Stimulated activated CD8-positive, alpha-beta memory T cell treated with anti-CD3 and anti-CD28 coated beads, Interleukin-2, amount 100 ng/mL, for 48 hours (primary cell): ENCODE measurements around the gene ARSB.

Experiments
- DNase-seq, 2 donors: peaks; one replicate each; pipeline ENCODE4 v3.0.0-alpha.2; 2020; ENCODE audit warnings: low read depth in 2 of 2

ARSB gene

DNA sequence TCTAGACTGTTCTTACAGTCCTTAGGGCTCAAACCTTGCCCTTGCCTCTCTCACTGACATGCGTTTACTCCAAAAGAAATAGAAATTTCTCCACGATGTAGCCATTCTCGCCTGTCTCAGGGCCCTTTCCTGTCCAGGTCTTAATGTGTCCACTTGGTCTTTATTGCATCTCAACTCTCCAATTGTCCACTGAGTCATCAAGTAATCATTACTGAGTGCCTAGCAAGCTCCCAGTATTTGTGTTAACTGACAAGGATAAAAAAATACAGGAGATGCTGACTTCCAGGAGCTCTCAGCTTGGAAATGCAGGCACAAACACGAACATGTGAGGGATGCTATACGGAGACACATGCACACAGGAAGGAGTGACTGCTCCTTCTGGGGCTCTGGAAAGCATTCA is 147.3 kb downstream of the ARSB start:
- no peak for DNase-seq

GRCh38 chr5:78835176-78835575 is 149.9 kb downstream of the ARSB start:
- no peak for DNase-seq

DNA sequence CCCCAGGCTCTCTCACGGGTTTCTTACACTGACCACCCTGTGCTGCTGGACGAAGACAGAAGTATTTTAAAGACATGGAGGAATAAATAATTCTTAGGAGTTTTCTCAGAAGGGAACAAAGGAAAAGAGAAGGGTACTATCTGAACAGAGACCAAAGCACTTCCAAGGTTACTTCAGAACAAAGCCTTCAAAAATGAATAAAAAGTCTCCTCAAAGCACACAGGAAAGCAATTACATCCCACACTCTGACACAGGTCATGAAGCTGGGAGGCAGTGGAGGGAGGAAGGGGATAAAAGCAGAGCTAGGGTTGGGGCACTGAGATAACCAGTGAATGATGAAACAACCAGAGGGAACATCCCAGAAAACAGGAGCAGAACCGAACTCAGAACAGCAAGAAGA is 151.8 kb downstream of the ARSB start:
- DNase-seq, result no peak

DNA sequence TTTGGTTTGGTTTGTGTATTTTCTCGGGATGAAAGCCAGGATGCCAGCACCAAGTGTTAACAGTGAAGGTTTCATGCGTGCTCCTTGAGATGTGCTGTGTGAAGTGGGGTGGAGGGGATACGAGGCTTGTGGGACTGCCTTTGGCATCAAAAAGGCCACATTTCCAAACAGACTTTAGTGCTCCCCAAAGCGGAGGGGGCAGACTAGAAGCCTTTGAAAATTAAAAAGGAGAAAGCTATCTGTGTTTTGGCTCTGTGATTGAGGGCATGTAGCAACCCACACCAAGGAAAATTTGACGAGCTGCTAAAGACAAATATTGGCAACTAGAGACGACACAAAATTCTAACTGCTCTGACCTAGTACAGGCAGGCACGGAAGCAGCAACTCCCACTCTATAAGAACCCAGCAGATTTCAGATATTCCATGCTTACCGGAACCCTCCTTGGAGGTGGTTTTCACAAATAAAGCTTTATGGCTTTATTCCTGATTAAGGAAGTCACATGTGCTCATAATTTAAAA is 154.5 kb downstream of the ARSB start:
- no peak for DNase-seq

- DNase-seq, result no peak
These were observed 155.1 kb downstream of the ARSB start for GRCh38 chr5:78829811-78830527.

DNA sequence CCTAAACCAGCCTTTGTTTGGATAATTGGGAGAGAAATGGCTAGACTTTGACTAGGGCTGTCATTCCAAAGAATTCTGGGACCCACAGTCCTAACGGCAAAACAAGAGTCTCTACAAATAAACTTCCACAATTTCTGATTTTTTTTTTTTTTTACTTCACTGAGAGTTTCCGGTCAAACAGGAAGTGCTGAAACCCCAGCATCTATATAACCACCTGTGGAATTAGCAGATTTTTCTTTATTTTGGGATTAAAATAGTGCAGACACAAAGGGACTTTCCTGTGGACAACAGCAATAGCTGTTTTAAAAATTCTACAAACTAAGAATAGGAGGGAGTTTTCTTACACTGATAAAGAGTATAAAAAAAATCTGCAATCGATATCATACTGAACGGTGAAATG is 157.4 kb downstream of the ARSB start:
- no peak for DNase-seq

DNA sequence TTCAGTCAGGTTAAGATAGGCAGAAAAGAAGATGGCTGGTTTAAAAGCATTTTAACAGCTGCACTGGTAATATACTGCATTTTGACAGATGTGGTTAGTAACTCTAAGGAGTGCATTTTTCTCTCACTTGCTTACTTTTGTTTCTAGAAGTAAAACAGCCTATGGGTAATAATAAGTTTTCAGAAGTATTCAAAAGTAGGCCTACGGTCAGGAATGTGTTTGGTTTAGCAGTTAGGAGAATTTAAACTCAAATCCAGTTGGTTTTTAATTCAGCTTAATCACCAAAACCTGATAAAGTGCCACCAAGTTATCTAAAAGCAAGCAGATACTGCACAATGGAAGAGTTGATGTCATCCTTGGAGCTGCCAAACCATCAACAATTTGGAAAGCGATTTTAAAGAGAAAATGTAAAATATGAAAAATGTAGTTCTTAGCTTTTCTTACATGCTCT is 160.3 kb downstream of the ARSB start:
- DNase-seq, result no peak

DNA sequence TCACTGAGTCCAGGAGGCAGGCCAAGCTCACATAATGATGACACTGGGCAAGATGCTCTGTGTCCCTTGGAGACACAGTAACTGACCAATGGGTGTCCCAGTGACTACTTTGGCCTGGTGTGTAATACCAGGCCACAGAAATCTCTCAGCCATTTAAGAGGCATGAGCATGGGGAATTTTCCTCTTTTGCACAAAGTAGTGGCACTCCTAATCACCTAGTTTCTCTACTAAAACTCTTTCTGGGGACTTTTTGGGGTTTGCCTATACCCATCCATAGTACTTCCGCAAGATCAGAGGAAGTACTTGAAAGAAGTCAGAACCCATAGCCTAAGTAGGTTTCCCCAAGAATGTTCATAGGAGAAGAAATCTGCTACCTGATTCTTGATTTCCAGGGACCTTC is 161.9 kb downstream of the ARSB start:
- no peak for DNase-seq

- DNase-seq, result no peak
These were observed 163.5 kb downstream of the ARSB start for GRCh38 chr5:78821536-78822021.

DNA sequence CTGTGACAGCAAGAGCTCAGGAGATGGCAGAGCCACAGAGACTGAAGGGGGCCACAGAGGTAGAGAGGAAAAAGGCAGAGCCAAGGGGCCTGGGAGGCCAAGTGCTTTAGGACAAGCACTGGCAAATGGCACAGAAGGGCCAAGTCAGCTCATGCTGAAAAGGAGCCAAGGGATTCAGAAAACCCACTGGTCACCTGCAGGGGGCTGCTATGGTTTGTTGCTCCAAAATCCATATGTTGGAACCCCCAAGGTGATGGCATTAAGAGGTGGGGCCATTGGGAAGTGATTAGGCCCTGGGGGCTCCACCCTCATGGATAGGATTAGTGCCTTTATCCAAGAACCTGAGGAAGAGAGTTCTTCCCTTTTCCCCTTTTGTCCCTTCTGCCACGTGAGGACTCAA is 165.4 kb downstream of the ARSB start:
- no peak for DNase-seq

- no peak for DNase-seq
These were observed 165.9 kb downstream of the ARSB start for GRCh38 chr5:78819166-78819565.

- DNase-seq, result no peak
These were observed 168.9 kb downstream of the ARSB start for GRCh38 chr5:78816143-78816765.

GRCh38 chr5:78813906-78814530 is 171.1 kb downstream of the ARSB start:
- no peak for DNase-seq

- no peak for DNase-seq
These were observed 171.8 kb downstream of the ARSB start for GRCh38 chr5:78813286-78813685.

GRCh38 chr5:78811866-78812265 is 173.2 kb downstream of the ARSB start:
- no peak for DNase-seq

DNA sequence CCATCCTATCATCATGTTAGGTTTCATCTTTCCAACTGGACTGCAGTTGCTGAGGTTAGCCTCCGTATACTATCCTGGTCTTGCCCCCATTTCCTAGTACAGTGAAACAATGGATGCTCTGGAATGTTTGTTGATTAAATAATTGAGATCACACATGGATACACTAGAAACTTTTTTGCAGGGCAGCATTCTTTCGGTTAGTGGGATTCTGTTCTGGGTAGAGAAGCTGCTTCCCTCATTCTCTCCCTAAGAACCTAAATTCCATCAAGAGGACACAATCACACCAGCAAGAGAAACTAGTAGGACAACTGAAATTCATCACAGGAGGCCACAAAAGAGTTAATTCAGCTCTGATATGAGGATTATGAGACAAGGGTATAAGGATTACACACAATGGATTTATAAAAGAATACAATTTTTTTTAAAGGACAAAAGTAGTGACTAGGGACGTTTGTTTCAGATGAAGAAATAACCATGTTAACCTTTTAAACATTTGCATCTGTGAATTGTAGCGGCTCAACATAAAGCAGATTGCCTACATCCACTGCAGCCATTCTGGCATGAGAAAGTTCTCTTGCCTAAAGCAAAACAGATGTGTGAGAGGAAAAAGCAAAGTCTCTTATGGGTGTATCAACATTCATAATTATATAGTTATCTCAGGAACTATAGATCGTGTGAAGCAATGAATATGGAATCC is 173.8 kb downstream of the ARSB start:
- no peak for DNase-seq

DNA sequence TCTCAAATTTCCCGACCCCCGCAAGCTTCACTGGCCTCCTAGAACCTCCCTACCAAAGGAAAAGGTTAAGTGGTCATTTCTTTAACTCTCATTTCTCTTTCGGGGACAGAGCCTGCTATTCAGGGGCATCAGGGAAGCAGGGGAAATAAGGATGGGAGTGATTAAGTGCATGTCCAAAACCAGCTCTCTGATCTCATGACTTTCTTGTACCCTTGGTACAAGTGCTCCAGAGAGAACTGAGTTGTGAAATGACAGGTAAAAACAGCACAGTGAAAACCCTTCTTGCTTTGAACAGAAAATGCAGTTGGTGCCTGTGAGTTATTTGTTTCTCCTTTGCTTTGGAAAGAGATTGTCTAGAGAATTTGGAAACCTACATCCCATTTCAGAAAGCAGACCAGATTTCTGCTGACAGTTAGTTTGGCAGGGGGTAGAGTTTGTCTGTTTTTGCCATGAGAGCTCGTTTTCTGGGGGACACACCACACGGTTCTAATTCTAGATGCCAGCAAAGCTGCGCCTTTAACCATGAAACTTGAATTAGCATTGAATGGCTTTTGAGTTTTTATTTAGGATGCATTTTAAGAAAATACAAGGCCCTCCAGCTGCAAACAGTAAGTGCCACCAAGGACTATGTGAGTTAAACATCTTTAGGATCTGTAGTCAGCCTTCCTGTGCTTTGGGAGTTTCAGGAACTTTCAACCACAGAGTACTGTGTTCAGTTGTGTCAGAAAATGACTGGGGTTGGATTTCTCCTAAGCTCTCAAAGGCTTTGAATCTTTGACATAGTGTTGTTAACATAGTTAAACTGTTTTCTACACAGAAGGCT is 174.8 kb downstream of the ARSB start:
- no peak for DNase-seq

GRCh38 chr5:78809444-78809843 is 175.7 kb downstream of the ARSB start:
- no peak for DNase-seq

GRCh38 chr5:78808818-78809217 is 176.3 kb downstream of the ARSB start:
- DNase-seq, result no peak

DNA sequence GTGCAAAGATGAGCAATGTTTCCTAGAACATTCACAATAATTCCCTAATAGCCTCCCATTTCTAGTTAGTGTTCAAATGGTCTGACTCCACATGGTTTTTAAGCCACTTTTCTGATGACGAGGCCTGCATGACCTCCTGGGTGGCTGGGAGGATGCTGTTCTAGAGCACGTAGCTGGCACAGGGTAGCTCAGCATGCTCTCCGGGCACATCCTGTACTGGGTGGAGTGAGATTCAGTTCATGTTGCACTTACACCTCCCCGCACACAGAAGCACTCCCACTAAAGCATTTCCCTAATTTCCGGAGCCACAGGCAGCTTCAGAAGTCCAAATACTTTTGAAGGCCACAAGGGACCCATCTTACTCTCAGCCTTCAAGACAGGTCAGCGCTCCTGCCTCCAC is 176.7 kb downstream of the ARSB start:
- no peak for DNase-seq

DNA sequence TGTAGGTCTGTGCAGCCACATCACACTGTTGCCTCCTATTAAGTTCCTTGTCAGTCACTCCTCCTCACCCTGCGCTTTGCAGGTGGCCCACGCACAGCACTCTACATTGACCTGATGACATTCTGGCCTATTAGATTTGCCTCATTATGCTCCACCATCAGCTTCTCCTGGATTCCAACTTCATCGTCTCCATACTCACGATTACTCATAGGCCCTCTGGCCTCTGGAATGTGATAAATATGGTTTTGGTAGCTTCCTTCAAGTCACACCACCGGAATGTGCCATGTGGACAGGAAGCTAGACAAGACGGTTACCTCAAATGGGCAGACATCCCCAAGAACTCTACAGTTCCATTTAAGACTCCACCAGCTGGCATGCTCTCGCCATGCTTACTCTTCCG is 178.6 kb downstream of the ARSB start:
- DNase-seq, result no peak
